NT2/D1 (cell line): ENCODE results near the gene GRB10.

Experiments
- DNase-seq: peaks from one replicate; pipeline ENCODE4 v3.0.0-alpha.2; 2011; ENCODE audit warnings: low read depth, low spot score
- H3K27me3 ChIP-seq: 2 replicates; pipeline ENCODE4 v1.6.0; 2011; ENCODE audit warnings: mild to moderate bottlenecking; ENCODE audit not compliant: insufficient read length, insufficient read depth
- H3K36me3 ChIP-seq: 2 replicates; pipeline ENCODE4 v1.6.1; 2011; ENCODE audit warnings: mild to moderate bottlenecking, low read length, mixed read lengths; ENCODE audit not compliant: insufficient read depth, insufficient read length
- H3K4me1 ChIP-seq: 2 replicates; pipeline ENCODE4 v1.5.1; 2011; ENCODE audit not compliant: insufficient read depth, insufficient read length
- H3K4me3 ChIP-seq: 2 replicates; pipeline ENCODE4 v1.5.1; 2011; ENCODE audit warnings: low read depth; ENCODE audit not compliant: insufficient read length
- H3K9ac ChIP-seq: 2 replicates; pipeline ENCODE4 v1.6.0; 2011; ENCODE audit warnings: low read depth; ENCODE audit not compliant: insufficient read length
- H3K9me3 ChIP-seq: 2 replicates; pipeline ENCODE4 v1.5.1; 2011; ENCODE audit warnings: mild to moderate bottlenecking, low read length; ENCODE audit not compliant: insufficient read depth
- SUZ12 ChIP-seq: IDR thresholded peaks from 2 replicates; pipeline ENCODE4 v1.6.1; 2011; ENCODE audit not compliant: insufficient read length, insufficient read depth; ENCODE audit errors: extremely low read depth
- YY1 ChIP-seq: IDR thresholded peaks from 2 replicates; pipeline ENCODE4 v1.6.1; 2011; ENCODE audit not compliant: insufficient read length, insufficient read depth
- ZNF274 ChIP-seq: IDR thresholded peaks from 2 replicates; pipeline ENCODE4 v1.6.1; 2011; ENCODE audit warnings: mild to moderate bottlenecking, low read depth, low read length

The GRB10 gene

DNA sequence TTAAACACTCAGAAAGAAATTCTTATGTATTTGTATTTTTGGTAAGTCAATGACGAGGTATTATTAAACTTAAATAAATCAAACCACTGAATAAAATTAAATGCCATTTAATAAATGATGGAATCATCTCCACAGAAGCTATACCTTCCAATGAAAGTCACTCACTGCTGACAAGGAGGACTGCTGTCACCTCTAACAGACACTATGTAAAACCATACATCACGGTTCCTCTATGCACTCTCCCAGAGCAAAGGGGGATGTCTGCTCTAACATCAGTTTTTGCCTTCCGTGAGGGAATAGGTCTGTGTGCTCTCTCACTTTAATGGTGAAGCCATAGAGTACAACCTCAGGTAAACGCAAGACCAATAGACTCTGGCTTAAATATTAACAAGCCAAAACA, 117.8 kb downstream of the GRB10 start:
- no peaks in the 10 kb centered on the region for H3K27me3 ChIP-seq

DNA sequence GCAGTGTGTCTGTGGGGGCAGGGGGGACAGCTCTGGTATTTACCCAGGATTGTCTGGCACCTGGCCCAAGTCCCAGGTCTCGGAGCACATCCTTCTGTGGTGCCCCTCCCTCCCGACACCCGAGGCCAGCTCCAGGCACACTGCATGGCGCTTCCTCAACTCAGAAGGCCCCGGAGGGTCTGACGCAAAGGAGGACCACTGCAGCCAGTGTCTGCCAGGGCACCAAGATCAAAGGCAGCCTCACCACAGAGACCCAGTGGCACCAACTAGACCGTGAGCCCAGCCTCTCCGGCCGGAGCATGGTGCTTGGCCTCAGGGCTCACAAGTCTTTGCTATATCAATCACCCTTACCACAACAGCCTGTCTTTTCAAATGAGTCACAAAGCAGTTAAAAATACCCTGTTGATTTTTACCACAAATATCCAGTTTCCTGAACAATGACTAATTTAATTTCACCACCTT, 118.2 kb downstream of the GRB10 start:
- Histone ChIP-seq H3K9ac (no peak overlapping the region), H3K4me1 (no peaks in the 10 kb centered on the region), H3K27me3 (no peaks in the 10 kb centered on the region), H3K9me3 (no peaks in the 10 kb centered on the region), H3K36me3 (peaks cover 80% of the 10 kb centered on the region), H3K4me3 (no peak overlapping the region)
- TF ChIP-seq ZNF274 (no peak), YY1 (no peak), SUZ12 (no peak)
- DNase-seq: no peak

More for the DNA sequence above, 117.8 kb downstream of the GRB10 start:
- TF ChIP-seq YY1 (no peak), ZNF274 (no peak)
- peaks cover 80% of the 10 kb centered on the region for H3K36me3 ChIP-seq
- no peaks in the 10 kb centered on the region for H3K4me1 ChIP-seq
- no peak overlapping the region for H3K9ac ChIP-seq
- no peak for DNase-seq
- H3K4me3 ChIP-seq: no peak overlapping the region
- H3K9me3 ChIP-seq: no peaks in the 10 kb centered on the region

DNA sequence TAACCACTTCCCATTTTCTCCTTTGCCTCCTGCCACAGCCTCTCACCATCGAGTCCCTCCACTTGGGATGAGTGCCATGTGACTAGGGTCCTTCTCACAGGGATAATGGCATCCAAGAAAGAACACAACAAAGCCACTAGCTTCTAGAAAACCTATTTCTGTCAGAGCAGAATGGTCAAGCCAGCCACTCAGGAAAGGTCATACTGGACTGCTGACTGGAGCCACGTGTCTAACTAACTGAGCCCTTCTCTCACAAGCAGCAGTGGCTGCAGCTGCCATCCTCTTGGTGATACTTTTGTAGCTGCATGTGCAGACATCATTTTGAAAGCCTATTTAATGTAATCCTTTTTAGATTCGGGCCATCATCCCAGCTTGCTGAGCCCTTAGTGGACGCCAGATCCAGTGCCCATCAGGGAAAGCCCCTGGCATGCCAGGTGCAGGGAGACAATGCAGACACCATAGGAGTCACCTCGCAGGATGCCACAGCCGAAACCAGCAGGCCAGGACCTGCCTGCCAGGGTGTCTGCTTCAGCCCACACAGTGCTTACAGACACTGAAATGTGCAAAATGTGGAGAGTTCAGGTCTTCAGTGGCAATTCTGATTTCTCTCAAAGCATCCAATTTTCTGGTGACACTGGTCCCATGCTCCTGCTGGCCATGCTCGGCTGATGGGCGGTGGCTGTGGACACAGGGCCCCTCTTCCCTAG, 119.1 kb downstream of the GRB10 start:
- Histone ChIP-seq H3K4me1 (no peaks in the 10 kb centered on the region), H3K9ac (no peak overlapping the region), H3K9me3 (no peaks in the 10 kb centered on the region), H3K27me3 (no peaks in the 10 kb centered on the region), H3K4me3 (no peak overlapping the region), H3K36me3 (peaks cover 78% of the 10 kb centered on the region)
- DNase-seq: no peak
- no peak for TF ChIP-seq YY1
- no peak for TF ChIP-seq ZNF274
- TF ChIP-seq SUZ12: no peak

DNA sequence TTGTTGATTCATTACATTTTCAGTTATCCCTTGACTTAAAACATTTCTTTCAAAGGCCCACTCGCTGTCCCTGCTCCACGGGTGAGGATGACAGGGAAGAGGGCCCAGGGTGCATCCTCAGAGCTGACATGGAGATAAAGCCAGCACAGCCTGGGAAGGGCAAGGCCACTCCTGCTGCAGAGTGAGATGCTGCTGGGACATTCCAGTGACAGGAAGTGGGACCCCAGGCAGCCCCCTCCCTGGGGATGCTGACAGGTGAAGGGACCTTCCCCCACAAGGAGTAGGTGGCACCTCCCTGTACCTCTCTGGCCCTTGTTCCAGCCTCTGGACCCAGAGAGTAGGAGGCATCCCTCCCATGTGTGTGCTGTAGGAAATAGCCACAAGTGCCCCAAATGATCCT, 119.7 kb downstream of the GRB10 start:
- H3K9ac ChIP-seq: no peak overlapping the region
- no peaks in the 10 kb centered on the region for H3K4me1 ChIP-seq
- no peak overlapping the region for H3K4me3 ChIP-seq
- H3K9me3 ChIP-seq: no peaks in the 10 kb centered on the region
- no peak for DNase-seq
- TF ChIP-seq ZNF274 (no peak), SUZ12 (no peak), YY1 (no peak)
- no peaks in the 10 kb centered on the region for H3K27me3 ChIP-seq
- H3K36me3 ChIP-seq: peaks cover 79% of the 10 kb centered on the region

DNA sequence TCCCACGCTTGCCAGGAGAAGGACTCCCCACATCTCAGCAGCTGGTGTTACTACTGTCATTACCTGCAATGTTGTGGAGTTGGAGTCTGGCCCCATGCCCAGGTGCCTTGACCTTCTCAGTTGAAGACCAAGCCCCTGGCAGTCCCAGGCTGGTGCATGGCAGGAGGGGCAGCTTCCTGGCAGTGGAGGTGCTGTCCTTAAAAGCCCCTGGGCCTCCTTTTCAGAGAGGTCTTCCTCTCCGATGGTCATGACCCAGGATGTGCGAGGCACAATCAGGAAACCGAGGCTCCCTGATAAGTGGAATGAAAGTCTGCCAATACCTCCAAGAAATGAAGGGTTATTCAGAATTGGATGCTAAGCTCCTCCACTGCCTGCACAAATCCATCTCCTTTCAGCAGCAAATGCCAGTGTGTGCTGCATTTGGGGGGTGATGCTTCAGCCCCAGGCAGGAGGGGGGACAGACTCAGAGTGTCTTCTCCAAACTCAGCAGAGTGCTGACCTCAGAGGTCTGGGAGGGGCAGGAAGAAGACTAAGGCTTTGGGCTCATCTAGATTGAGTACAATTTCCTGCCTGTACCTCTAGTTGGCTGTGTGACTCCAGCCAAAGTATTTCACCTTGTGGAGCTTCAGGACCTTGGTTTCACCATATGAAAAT, 120.5 kb downstream of the GRB10 start:
- Histone ChIP-seq H3K9ac (no peak overlapping the region), H3K27me3 (no peaks in the 10 kb centered on the region), H3K9me3 (no peaks in the 10 kb centered on the region), H3K4me3 (no peak overlapping the region), H3K36me3 (peaks cover 80% of the 10 kb centered on the region), H3K4me1 (no peaks in the 10 kb centered on the region)
- no peak for TF ChIP-seq YY1
- no peak for TF ChIP-seq SUZ12
- no peak for TF ChIP-seq ZNF274
- no peak for DNase-seq

DNA sequence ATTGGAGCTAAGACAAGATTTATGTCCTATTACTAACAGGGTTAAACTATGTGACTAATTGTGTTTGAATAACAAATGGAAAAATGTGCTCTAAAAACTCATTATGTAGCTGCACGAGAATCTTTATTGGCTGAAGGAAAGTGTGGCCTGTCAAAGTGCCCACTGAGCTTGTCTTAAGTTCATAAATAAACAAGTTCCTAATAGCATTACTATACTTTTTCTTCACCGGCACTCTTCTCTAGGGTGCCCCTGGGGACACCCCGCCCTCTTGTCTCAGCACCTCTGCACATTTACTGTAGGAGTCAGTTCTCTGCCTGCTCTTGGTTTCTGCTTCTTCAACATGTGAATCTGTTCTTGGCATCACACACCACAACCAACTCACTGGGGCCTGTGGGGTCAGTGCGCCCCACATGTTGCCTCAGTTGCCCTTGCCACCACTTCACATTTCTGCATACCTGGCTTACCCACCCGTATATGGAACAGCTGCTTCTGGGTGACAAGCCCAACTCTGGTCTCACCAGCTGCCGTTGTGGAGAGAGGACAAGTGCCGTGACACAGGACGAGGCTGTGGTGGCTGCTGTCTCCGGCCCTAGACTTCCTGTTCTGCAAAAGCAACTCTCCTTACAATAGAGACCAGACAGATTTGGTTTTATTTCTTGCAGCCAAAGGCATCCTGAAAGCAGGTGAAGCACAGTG, 121.2 kb downstream of the GRB10 start:
- Histone ChIP-seq H3K9ac (no peak overlapping the region), H3K27me3 (no peaks in the 10 kb centered on the region), H3K4me1 (no peaks in the 10 kb centered on the region), H3K36me3 (peaks cover 86% of the 10 kb centered on the region), H3K4me3 (no peak overlapping the region), H3K9me3 (no peaks in the 10 kb centered on the region)
- no peak for DNase-seq
- no peak for TF ChIP-seq YY1
- TF ChIP-seq SUZ12: no peak
- no peak for TF ChIP-seq ZNF274

DNA sequence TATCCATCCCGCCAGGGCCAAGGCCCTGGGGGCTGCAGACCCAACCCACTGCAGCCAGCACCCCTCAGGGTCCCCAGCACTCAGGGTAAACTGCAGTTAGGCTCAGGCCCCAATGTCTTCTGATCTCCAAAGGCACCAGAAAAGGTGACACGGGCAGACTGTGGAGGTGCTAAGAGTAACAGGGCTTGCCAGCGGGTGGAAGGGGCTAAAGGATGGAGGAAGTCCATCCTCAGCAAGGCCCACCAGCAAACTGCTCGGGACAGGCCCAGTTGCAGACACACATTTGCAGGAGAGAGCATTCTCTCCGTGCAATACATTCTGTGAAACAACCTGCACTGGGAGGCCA, 121.9 kb downstream of the GRB10 start:
- Histone ChIP-seq H3K9me3 (no peaks in the 10 kb centered on the region), H3K36me3 (peaks cover 86% of the 10 kb centered on the region), H3K4me1 (no peaks in the 10 kb centered on the region), H3K27me3 (no peaks in the 10 kb centered on the region), H3K9ac (no peak overlapping the region), H3K4me3 (no peak overlapping the region)
- DNase-seq: no peak
- no peak for TF ChIP-seq YY1
- no peak for TF ChIP-seq SUZ12
- no peak for TF ChIP-seq ZNF274
